Activated T-cell treated with anti-CD3 and anti-CD28 coated beads for 48 hours (primary cell): ENCODE results near the gene KIF5B.

ENCODE experiments used
- DNase-seq: peaks from one replicate; pipeline ENCODE4 v3.0.0-alpha.2; 2020; ENCODE audit warnings: low read depth

KIF5B gene

GRCh38 chr10:31961277-31962074, 94.7 kb downstream of the KIF5B start:
- DNase-seq = no peak

- no peak for DNase-seq
These were observed 96.6 kb downstream of the KIF5B start for GRCh38 chr10:31959461-31960173.
